Peyer's patch (tissue), 4 donors: ENCODE results near the gene GNAZ.

ENCODE experiments used
- POLR2A ChIP-seq, 2 donors: fragments of 450-650 bp; IDR thresholded peaks; one replicate each; pipeline ENCODE4 v1.5.1; 2017; ENCODE audit warnings: antibody characterized with exemption in 2 of 2, mild to moderate bottlenecking in 2 of 2, moderate library complexity in 2 of 2
- TF ChIP-seq, protein P1 (sequence below), 6 experiments: fragments of 450-650 bp in 4 of 6; fragments of 200-600 bp in 2 of 6; sonication (generic) in 1 of 6; IDR thresholded peaks; one replicate each; pipeline ENCODE4 v1.5.1; 2017 to 2019; ENCODE audit warnings: antibody characterized with exemption in 6 of 6, mild to moderate bottlenecking in 3 of 6, moderate library complexity in 1 of 6

DNA sequence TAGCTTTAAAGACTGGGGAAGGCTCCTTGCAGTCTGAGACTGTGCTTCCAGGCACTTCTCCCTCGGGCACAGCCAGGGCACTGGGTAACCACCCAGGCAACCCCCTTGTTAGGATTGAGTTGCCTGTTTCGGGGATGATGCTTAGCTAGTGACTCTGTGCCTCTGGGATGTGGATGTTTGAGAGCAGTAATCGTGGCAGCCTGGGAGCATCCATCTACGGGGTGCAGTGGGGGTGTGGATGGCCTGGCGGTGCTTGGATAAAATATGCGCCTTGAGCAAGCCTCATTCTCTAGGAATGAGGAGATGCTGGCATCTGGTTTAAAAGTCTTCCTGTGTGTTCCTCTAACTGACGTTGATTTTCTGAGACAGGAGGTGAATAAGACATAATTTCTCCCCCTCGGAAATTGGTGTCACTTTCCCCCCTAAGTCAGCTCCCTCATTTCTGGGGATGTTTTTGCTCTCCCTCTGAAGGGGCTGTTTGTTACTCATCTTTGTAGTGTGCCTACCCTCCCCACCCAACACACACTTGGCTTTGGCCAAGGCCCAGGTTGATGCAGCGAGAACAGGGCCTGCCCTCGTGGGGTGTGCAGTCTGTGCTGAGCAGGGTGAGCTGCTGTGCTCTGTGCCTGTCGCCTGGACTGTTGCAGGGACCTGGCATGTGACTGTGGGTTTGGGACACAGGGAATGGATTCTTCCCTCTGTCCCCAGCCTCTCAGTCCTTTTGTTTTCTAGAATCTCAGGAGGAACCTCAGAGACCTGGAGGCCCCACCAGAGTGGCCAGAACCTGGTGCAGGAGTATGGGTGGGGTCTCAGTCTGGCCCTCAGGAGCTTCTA is 2.0 kb downstream of the GNAZ start:
- TF ChIP-seq, protein P1, sequence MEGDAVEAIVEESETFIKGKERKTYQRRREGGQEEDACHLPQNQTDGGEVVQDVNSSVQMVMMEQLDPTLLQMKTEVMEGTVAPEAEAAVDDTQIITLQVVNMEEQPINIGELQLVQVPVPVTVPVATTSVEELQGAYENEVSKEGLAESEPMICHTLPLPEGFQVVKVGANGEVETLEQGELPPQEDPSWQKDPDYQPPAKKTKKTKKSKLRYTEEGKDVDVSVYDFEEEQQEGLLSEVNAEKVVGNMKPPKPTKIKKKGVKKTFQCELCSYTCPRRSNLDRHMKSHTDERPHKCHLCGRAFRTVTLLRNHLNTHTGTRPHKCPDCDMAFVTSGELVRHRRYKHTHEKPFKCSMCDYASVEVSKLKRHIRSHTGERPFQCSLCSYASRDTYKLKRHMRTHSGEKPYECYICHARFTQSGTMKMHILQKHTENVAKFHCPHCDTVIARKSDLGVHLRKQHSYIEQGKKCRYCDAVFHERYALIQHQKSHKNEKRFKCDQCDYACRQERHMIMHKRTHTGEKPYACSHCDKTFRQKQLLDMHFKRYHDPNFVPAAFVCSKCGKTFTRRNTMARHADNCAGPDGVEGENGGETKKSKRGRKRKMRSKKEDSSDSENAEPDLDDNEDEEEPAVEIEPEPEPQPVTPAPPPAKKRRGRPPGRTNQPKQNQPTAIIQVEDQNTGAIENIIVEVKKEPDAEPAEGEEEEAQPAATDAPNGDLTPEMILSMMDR (IDR thresholded peaks at IDR 0.05) = no peak
- TF ChIP-seq POLR2A (IDR thresholded peaks at IDR 0.05) = no peak
